ENCODE data around the gene PPFIBP2.

GRCh38 chr11:7532405-7533145 lies 18.8 kb downstream of the PPFIBP2 start:
- no peak for TF ChIP-seq CTCF (IDR thresholded peaks at IDR 0.05)
- TF ChIP-seq EZH2 (IDR thresholded peaks at IDR 0.05), result no peak
- no peak for TF ChIP-seq EZH2phosphoT487 (IDR thresholded peaks at IDR 0.05)

All from neural progenitor cell (in vitro differentiated cells).